ENCODE results near the gene CBX1. TPM values are rescaled to one million over a fixed set of nuclear protein-coding genes. Genes with fewer than 3 reads are reported as not detected.

The CBX1 gene
- total and polyA plus RNA-seq, 2 of the 13 experiments (the other 11 are each of a cell fraction or from before 2014, with no cell fraction given) = 17.8 to 108 TPM

DNA sequence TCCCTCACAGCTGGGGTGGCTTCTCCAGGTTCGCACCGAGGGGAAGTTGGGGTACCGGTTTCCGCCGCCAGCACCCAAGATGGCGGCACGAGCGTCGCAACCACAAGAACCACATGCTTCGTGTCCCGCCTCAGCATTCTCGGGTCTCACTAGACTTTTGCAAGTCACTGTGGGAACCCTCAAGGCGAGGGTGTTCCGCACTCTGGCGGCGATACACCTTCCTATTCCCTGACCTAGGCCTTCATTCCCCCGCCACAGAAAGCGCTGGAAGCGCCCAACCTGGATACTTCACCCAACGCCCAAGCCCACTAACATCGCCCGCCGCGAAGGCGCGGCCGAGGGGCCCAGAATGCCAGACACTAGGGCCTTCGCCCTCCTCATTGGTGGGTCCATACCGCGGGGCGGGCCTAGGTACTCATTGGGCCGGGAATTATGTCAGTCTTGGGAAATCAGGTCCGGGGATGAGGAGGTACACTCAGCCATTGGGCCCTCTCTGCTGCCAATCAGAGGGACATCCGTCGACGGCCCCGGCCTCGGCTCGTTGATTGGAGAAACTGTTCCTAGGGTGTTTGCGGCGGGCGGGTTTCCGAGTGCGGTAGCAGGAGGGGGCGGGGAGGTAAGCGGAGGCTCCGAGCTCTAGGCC is 53.4 kb downstream of the CBX1 start, which contains the start of gene NFE2L1 (continued):
- TF ChIP-seq ZNF782 (CRISPR knock-in tag; IDR thresholded peaks at IDR 0.05; ENCODE audit: borderline replicate concordance) (peak; percentile 89), KLF15 (CRISPR knock-in tag; IDR thresholded peaks at IDR 0.05; ENCODE audit: borderline replicate concordance) (no peak), ZNF644 (CRISPR knock-in tag; IDR thresholded peaks at IDR 0.05; ENCODE audit: low read depth) (peak; percentile 66; the same call in 1 of the 2 replicates), SP1 (IDR thresholded peaks at IDR 0.05) (no peak), SP1 (CRISPR knock-in tag; IDR thresholded peaks at IDR 0.05) (peak; percentile 39), ZNF441 (CRISPR knock-in tag; IDR thresholded peaks at IDR 0.05; ENCODE audit: borderline replicate concordance) (no peak; the same call in 1 of the 2 replicates), MEF2D (CRISPR knock-in tag; IDR thresholded peaks at IDR 0.05) (peak; percentile 82), POLR2G (IDR thresholded peaks at IDR 0.05; ENCODE audit: low read depth, low read length) (peak; percentile 76), ZBTB20 (CRISPR knock-in tag; IDR thresholded peaks at IDR 0.05; ENCODE audit: borderline replicate concordance, low read depth) (peak; percentile 22; the same call in 1 of the 2 replicates), ZNF674 (CRISPR knock-in tag; IDR thresholded peaks at IDR 0.05; ENCODE audit: low read depth) (no peak), PREB (CRISPR knock-in tag; IDR thresholded peaks at IDR 0.05) (no peak), ELF1 (CRISPR knock-in tag; IDR thresholded peaks at IDR 0.05) (peak; percentile 48; the same call in 1 of the 2 replicates), KMT2B (CRISPR knock-in tag; IDR thresholded peaks at IDR 0.05) (peak; percentile 69), ZNF850 (CRISPR knock-in tag; conservative IDR thresholded peaks at IDR 0.05) (no peak; the same call in 1 of the 2 replicates), HMGXB4 (CRISPR knock-in tag; IDR thresholded peaks at IDR 0.05; ENCODE audit: borderline replicate concordance in 1 of 2, low read depth in 1 of 2) (peak in 1 of 2 experiments; percentile 66; a peak in 2 of 4 replicates), PCBP1 (IDR thresholded peaks at IDR 0.05; ENCODE audit: borderline replicate concordance, low read depth, low read length) (peak; percentile 92; the same call in 1 of the 2 replicates), ZNF350 (CRISPR knock-in tag; IDR thresholded peaks at IDR 0.05; ENCODE audit: borderline replicate concordance, low read depth) (peak; percentile 77; the same call in 1 of the 2 replicates), DMAP1 (CRISPR knock-in tag; IDR thresholded peaks at IDR 0.05) (no peak; the same call in none of the 2 replicates), ZNF260 (CRISPR knock-in tag; IDR thresholded peaks at IDR 0.05; ENCODE audit: borderline replicate concordance, low read depth) (no peak), SP140L (CRISPR knock-in tag; IDR thresholded peaks at IDR 0.05; ENCODE audit: borderline replicate concordance) (no peak), MATR3 (CRISPR knock-in tag; IDR thresholded peaks at IDR 0.05) (no peak)
- TF ChIP-seq, protein P1, sequence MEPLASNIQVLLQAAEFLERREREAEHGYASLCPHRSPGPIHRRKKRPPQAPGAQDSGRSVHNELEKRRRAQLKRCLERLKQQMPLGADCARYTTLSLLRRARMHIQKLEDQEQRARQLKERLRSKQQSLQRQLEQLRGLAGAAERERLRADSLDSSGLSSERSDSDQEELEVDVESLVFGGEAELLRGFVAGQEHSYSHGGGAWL (CRISPR knock-in tag; IDR thresholded peaks at IDR 0.05) = peak; percentile 75; the same call in 1 of the 2 replicates
- TF ChIP-seq, protein P2, sequence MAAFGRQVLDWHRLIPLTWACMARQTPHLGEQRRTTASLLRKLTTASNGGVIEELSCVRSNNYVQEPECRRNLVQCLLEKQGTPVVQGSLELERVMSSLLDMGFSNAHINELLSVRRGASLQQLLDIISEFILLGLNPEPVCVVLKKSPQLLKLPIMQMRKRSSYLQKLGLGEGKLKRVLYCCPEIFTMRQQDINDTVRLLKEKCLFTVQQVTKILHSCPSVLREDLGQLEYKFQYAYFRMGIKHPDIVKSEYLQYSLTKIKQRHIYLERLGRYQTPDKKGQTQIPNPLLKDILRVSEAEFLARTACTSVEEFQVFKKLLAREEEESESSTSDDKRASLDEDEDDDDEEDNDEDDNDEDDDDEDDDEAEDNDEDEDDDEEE (CRISPR knock-in tag; IDR thresholded peaks at IDR 0.05) = peak; percentile 89
- TF ChIP-seq, protein P3, sequence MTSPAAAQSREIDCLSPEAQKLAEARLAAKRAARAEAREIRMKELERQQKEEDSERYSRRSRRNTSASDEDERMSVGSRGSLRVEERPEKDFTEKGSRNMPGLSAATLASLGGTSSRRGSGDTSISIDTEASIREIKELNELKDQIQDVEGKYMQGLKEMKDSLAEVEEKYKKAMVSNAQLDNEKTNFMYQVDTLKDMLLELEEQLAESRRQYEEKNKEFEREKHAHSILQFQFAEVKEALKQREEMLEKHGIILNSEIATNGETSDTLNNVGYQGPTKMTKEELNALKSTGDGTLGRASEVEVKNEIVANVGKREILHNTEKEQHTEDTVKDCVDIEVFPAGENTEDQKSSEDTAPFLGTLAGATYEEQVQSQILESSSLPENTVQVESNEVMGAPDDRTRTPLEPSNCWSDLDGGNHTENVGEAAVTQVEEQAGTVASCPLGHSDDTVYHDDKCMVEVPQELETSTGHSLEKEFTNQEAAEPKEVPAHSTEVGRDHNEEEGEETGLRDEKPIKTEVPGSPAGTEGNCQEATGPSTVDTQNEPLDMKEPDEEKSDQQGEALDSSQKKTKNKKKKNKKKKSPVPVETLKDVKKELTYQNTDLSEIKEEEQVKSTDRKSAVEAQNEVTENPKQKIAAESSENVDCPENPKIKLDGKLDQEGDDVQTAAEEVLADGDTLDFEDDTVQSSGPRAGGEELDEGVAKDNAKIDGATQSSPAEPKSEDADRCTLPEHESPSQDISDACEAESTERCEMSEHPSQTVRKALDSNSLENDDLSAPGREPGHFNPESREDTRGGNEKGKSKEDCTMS (CRISPR knock-in tag; conservative IDR thresholded peaks at IDR 0.05) = no peak
